Stimulated activated CD4-positive, alpha-beta T cell treated with anti-CD3 and anti-CD28 coated beads, Interleukin-4, amount 100 ng/mL, for 48 hours (primary cell): Measurements from ENCODE around the gene CLASRP.
"Not testable (repeated sequence)": the region's sequence is repeated elsewhere in the genome, so short reads cannot be mapped to it uniquely, and the experiment has no call there.

Experiments
- DNase-seq, 2 donors: peaks; one replicate each; pipeline ENCODE4 v3.0.0-alpha.2; 2020; ENCODE audit warnings: low read depth in 2 of 2

The CLASRP gene

DNA sequence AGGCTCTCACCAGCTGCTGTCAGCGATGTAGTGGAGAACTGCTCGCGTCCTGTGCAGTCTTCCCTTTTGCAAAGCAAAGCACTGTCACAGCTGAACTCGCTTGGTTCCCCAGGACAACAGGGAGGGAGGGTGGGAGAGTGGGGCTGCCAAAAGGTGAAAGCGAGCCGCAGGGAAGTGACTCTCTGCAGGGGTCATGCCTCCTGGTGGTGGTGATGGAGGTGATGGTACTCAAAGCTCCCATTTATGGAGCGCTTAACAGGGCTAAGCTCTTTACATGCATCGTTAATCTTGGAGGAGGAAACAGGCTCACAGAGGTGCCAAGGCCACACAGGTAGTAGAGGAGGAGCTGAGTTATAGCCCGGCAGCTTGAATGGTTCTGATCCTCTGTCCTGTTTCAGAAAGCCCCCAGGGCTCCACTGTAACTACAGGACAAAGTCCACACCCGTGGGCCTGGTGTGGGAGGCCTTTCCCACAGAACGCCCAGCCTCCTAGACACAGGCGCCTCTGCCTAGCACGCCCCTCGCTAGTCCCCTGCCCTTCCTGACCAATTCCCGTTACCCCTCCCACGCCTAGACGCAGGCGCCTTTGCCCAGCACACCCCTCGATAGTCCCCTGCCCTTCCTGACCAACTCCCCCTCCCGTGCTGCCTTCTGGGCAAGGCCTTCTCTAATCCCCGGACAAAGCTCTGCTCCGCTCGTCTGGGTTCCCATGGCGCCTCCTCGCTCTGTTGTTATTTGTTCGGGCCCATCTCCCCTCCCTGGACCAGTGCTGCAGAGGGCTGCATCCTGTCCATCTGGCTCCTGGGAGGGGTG is 64.9 kb downstream of the CLASRP start:
- DNase-seq, result no peak

DNA sequence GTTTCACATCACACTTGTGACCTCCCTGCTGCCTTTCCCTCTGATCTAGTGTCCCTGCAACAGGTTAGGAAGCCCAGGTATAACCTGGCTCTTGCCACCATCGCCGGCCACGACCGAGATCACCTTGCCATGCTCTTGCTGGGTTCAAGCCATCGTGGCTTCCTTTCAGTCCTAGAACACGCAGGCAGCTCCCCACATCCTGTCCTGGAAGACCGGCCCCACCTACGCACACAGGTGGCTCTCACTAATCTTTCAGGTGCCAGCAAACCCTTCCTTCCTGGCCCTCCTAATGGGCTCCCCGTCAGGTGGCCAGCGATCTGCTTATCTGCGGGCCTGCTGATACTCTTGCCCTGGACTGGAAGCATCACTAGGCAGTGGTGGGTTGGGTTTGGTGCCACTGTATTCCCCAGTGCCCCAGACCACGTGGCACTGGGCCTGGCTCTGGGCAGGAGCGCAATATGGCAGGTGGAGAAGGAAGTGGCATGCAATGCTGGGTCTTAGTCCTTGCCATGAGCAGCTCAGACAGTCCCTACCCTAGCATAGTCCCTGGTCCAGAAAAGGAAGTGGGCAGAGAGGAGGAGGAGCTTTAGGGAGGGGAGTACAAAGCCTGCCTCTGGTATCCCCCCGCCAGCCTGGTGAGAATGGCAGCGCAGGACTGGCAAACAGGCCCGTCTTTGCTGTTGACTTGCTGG is 66.0 kb downstream of the CLASRP start:
- DNase-seq, result no peak

DNA sequence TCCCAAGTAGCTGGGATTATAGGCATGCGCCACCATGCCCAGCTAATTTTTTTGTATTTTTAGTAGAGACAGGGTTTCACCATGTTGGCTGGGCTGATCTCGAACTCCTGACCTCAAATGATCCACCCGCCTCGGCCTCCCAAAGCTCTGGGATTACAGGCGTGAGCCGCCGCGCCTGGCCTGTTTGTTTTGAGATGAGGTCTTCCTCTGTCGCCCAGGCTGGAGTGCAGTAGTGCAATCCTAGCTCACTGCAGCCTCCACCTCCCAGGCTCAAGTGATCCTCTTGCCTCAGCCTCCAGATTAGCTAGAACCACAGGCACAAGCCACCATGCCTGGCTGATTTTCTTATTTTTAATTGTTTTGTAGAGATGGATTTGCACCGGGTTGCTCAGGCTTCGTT is 67.5 kb downstream of the CLASRP start:
- not testable (repeated sequence) for DNase-seq

DNA sequence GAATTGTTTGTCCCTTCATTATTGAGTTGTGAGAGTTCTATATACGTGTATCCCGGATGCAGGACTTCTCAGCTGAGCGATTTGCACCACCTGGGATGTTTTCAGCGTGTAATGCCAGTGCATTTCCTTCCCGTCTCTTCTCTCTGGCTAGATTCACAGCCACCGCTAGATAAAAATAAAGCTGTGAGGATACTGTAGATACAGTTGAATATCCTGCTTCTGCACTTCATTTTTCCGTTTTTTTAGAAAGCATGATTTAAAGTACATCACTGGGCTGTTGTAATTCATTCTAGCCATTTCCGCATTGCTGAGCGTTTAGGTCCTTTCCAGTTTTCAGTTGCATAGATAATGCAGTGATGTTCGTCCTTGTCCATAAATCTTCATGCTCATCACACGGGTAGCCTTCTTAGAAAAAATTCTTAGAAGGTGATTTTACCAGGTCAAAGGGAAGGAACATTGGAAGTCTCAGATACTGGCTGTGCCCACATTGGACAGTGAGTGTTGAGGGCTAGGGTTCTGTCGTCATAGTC is 68.8 kb downstream of the CLASRP start:
- DNase-seq, result no peak

DNA sequence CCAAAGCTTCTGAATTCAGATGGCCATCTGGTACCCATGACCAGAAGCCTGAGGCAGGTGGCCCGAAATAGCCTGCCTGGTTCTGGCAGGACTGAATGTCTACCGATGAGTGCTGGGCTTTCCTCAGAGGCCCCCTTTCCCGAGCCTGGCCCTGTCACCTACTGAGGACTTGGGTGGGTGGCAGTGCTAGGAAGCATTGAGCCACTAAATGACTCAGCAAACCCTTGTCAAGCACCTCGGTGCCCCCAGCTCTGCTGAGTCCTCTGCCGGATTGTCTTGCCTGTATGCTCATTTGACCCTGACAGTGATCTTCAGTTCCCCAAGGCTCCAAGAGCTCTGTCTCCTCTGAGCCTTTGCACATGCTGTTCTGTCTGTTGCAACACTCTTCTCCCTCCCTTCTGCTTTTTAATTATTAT is 72.0 kb downstream of the CLASRP start:
- DNase-seq, result no peak

DNA sequence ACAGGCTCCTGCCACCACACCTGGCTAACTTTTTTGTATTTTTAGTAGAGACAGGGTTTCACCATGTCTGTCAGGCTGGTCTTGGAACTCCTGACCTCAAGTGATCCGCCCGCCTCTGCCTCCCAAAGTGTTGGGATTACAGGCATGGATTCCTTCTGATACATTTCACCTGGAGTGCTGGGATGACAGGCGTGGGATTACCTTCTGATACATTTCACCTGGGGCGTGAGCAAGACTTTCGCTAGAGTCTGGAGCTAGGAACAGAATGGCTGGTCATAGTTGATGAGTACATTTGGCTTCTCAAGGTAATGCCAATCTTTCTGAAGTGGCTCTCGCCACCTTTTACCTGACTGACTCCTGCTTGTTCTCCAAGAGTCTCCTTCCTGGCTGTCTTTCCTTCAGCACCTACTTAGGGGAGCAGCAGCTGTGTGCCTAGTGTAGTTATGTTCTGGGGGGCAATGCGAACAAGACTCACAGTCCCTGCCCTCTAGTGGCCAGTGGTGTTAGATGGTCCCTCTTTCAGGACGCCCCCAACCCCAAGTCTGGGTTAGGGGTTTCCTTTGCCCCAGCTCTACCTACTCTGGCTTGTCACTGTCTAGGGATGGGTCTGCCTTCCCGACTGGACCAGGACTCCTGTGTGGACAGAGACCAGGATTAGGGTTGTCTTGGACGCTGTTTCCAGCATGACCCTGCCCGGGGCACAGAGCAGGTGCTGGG is 73.4 kb downstream of the CLASRP start:
- DNase-seq, result no peak

DNA sequence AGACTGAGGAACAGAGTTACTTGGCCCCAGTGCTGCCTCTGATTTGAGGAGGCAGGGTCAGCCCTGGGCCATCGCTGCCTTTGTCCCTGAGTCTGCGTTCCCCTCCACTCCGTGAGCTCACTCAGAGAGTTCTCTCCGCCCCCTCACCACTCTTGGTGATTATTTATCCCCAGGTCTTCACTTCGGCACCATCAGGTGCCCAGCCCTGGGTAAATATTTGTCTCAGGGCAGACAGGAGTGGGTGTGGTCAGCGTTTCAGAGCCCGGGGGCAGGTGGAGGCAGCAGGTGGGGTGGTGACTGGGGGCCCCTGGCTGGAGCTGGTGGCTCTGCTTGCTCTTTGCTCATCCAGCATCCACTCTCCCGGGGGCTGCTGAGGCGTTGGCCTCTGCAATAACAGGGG is 74.8 kb downstream of the CLASRP start:
- no peak for DNase-seq

DNA sequence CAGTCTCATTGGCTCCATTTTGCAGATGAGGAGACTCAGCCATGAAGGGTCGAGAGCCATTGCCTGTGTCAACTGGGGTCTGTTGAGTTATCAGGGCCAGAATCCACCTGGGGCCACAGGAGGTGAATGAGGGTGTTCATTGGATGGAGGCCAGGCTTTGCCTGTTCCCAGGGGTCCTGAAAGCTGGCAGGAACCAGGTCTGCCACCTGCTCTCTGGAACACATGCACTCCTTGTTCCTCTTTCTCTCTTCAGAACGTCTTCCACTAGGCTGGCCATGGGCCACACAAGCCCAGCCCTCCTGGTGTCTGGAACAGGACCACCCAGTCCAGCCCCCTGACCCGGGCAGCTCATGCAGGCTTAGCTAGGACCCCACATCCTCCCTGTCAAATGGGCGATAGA is 75.3 kb downstream of the CLASRP start:
- DNase-seq, result no peak

DNA sequence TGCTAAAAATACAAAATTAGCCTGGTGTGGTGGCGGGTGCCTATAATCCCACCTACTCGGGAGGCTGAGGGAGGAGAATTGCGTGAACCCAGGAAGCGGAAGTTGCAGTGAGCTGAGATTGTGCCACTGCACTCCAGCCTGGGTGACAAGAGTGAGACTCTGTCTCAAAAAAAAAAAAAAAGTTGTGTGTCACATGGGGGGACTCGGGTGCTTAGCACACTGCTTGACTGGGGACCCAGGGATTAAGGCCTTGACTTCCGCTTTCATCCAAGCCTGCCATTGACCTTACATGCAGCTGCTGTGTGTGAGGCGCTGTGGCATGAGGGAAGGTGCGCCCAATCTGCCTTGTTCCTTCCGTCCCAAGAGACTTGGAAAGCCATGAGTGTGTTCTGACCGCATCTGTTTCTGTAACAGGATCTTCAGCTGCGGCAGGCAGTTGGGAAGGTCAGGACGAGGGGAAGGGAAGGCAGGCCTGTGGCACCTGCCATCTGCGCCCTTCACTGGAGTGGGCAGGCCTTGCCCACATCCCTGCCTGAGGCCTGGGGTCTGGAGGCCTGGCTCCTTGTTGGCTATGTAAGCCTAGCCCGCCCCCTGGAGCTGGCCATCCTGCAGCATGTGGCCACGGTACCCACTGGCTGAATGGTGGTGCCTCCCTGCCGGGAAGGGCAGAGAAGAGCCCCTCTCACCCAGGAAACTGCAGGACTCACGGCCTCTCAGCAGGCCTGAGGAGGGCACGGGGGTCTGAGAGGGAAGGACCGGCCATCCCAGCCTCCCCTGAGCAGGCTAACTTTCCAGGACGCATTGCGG is 77.2 kb downstream of the CLASRP start:
- DNase-seq, result no peak

DNA sequence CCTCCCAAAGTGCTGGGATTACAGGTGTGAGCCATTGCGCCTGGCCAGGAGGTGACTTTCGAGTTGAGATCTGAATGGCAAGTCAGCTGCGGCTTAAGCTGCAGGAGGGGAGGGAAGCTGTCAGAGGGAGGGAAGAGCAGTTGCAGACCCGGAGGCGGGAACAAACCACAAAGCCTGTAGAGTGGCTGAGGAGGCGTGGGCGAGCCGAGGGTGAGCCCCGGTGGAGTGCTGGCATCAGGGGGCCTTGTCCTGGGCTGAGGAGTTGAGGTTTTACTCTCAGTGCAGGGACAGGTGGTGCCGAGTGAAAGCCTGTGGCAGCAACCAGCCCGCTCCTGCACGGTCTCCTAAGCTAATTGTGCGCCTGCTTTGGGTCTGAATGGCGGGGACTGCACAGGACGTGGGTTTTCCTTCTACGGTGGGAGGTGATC is 78.3 kb downstream of the CLASRP start:
- peak; percentile 49 to 64 for DNase-seq

DNA sequence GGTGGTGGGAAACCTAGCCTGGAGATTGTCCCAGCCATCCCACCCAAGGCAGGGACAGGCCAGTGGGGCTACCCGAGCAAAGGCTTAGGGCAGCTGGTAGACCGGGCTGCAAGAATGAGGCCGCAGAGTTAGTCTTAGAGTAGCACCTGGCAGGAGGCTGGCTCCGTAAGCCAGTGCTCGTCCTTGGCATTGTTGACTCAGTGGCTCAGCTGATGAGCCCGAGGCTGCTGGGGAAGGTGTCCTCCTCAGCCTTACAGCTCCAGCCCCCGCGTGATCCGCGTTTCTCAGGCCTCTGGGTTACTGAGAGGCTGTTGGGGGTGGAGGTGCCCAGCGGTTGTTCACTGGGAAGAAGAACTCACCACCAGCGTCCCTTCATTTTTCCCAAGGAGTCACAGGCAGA is 78.8 kb downstream of the CLASRP start:
- no peak for DNase-seq

DNA sequence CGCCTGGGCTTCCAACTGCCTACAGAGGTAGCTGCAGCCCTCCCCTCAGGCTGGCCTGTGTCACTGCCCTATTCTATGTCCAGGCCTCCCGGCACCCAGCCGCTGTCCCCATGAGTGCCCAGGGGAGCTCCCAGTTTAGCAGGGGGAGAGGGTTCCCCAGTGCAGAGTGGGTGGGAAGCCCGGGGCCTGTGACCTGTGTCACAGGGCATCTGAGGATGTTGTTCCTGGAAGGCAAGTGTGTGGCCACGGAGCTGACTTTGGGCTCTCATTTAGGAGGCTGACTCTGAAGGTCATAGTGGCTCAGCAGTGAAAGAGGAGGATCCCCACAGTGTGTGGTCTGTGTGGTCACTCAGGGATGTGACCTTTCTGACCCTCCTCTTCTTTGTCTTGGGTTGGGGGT is 79.3 kb downstream of the CLASRP start:
- no peak for DNase-seq

DNA sequence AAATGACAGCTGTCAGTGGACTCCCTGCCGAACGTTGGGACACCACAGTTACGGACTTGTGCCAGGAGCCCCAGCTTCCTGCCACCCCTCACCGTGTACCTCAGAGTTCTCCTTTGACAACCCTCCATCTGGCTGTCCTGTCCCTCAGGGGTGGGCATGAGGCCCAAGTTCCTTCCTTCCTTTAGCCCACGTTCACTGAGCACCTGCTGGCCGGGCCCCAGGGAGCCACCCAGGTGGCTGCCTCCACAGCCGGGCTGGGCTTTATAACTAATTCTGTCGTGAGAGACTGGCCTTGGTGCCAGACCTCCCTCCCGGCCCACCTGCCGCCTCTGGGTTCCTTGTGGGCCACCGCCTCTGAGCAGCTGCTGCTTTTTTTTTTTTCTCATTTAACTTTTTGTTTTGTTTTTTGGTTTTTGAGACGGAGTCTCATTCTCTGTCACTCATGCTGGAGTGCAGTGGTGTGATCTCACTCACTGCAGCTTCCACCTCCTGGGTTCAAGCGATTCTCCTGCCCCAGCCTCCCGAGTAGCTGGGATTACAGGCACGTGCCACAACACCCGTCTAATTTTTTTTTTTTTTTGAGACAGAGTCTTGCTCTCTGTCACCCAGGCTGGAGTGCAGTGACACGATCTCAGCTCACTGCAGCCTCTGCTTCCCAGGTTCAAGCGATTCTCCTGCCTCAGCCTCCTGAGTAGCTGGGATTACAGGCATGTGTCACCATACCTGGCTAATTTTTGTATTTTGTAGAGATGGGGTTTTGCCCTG is 79.9 kb downstream of the CLASRP start:
- DNase-seq, result not testable (repeated sequence)

DNA sequence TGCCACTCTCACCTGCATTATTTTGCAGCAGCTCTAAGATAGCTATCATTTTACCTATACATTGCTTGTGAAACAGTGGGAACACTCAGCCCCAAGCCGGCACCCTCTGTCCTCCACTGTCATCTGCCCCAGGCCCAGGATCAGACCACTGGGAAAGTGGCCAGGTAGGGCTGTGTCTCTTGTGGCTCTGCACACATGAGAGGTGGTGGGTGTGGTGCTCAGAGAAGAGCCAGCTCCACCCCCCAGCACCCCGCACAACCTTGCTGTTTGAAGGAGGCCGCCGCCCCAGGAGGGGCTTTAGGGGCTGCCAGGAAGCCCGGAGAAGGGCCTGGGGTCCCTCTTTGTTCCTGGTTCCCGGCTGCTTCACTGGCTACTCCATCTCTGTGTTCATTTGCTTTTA is 80.7 kb downstream of the CLASRP start:
- no peak for DNase-seq
